HG03442 (cell line): ENCODE results near the gene PURA.

Experiments
- ATAC-seq: cut with Tn5 transposase; IDR thresholded peaks from one replicate; pipeline ENCODE4 v1.9.1; 2021; ENCODE audit warnings: mild to moderate bottlenecking, moderate library complexity; ENCODE audit not compliant: unreplicated experiment

PURA gene

GRCh38 chr5:140157032-140157781, 43.3 kb downstream of the PURA start:
- ATAC-seq = peak; percentile 96

- ATAC-seq = no peak
Observed at GRCh38 chr5:140159014-140159927, 45.4 kb downstream of the PURA start.

GRCh38 chr5:140162275-140162674, 48.4 kb downstream of the PURA start:
- no peak for ATAC-seq

- ATAC-seq = no peak
Observed at GRCh38 chr5:140162781-140163180, 48.9 kb downstream of the PURA start.

GRCh38 chr5:140165101-140165922, 51.4 kb downstream of the PURA start:
- no peak for ATAC-seq

- ATAC-seq = no peak
Observed at GRCh38 chr5:140165923-140166270, 52.0 kb downstream of the PURA start.

GRCh38 chr5:140166911-140167310, 53.0 kb downstream of the PURA start:
- ATAC-seq = no peak

GRCh38 chr5:140168371-140168770, 54.5 kb downstream of the PURA start:
- no peak for ATAC-seq

- no peak for ATAC-seq
Observed at GRCh38 chr5:140169410-140169809, 55.5 kb downstream of the PURA start.

- ATAC-seq = no peak
Observed at GRCh38 chr5:140172483-140172882, 58.6 kb downstream of the PURA start.

- no peak for ATAC-seq
Observed at GRCh38 chr5:140174014-140174413, 60.1 kb downstream of the PURA start.

- peak; percentile 92 for ATAC-seq
Observed at GRCh38 chr5:140174465-140175366, 60.8 kb downstream of the PURA start, which contains the start of gene CYSTM1. Gene CYSTM1, plus strand, starts transcription at chr5:140175188. Its CDS starts 19,278 bp downstream, at chr5:140194466.
